ES-I3 (cell line): ENCODE data around the gene LSR.
"Not testable (repeated sequence)": the region's sequence is repeated elsewhere in the genome, so short reads cannot be mapped to it uniquely, and the experiment has no call there.

ENCODE experiments used
- H3K36me3 ChIP-seq: 2 replicates; pipeline ENCODE4 v1.6.1; 2013; ENCODE audit warnings: mild to moderate bottlenecking, low read length, control low read depth, moderate library complexity; ENCODE audit not compliant: insufficient read depth
- H3K4me1 ChIP-seq: 2 replicates; pipeline ENCODE4 v1.6.1; 2013; ENCODE audit warnings: mild to moderate bottlenecking, control low read depth, low read length; ENCODE audit not compliant: insufficient read depth
- H3K9ac ChIP-seq: 2 replicates; pipeline ENCODE4 v1.6.1; 2013; ENCODE audit warnings: low read depth, mild to moderate bottlenecking, low read length, moderate library complexity
- H3K9me3 ChIP-seq: 2 replicates; pipeline ENCODE4 v1.6.1; 2013; ENCODE audit warnings: mild to moderate bottlenecking, low read length, moderate library complexity; ENCODE audit not compliant: control insufficient read depth, insufficient read depth

The LSR gene

DNA sequence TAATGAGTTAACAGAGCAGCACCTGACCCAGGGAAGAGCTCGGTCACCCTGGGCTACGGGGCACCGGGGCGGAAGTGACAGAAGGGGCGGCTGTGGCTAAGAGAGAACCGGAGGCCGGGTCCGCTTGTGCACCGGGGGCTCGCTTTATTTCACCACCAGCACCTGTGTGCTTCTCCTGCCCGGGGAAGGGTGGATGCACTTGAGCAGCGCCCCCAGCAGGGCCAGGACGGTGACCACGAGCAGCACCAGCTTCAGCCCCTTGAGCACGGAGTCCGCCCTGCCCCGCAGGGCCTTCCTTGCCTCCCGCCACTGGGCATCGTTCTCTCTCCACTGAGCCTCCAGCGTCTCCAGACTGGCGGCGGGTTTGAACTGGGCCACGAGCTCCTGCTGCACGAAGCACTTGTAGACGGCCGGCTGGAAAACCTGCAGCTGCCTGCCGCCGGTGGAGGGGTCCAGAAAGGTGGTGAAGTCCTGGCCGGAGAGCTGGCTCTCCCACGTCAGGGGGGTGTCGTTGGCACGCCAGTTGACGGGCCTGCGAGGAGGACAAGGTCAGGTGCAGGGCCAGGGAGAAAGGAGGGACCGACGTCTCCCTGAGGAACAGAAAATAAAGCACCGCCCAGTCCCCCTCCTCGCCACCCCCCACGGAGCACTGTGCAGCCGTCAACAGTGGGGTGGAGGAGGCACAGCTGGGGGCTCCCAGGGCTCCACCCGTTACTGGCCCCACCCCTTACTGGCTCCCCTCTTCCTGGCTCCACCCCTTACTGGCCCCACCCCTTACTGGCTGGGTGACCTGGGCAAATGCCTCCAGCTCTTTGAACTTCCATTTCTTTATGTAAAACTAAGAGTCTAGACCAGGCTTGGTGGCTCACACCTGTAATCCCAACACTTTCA is 23.9 kb upstream of the LSR start:
- no peaks in the 10 kb centered on the region for H3K9me3 ChIP-seq
- H3K9ac ChIP-seq: peak overlapping the region; percentile 55; the same call in 1 of the 2 replicates
- H3K36me3 ChIP-seq: no peaks in the 10 kb centered on the region; the same call in 1 of the 2 replicates
- H3K4me1 ChIP-seq: peaks cover 5% of the 10 kb centered on the region

DNA sequence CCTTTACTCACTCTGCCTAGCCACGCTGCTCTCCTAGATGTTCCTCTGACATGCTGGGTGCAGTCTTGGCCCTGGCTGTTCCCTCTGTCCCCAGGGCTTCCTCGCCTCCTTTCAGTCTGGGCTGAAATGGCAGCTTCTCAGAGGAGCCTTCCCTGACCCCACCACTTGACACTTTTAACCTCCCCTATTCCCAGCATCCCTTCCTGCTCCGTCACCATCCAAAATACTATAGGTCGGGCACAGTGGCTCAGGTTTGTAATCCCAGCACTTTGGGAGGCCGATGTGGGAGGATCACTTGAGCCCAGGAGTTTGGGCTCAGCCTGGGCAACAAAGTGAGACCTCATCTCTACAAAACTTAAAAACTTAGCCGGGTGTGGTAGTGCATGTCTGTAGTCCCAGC is 22.9 kb upstream of the LSR start:
- Histone ChIP-seq H3K4me1 (peaks cover 5% of the 10 kb centered on the region), H3K9me3 (no peaks in the 10 kb centered on the region), H3K9ac (no peak overlapping the region), H3K36me3 (no peaks in the 10 kb centered on the region; the same call in 1 of the 2 replicates)

DNA sequence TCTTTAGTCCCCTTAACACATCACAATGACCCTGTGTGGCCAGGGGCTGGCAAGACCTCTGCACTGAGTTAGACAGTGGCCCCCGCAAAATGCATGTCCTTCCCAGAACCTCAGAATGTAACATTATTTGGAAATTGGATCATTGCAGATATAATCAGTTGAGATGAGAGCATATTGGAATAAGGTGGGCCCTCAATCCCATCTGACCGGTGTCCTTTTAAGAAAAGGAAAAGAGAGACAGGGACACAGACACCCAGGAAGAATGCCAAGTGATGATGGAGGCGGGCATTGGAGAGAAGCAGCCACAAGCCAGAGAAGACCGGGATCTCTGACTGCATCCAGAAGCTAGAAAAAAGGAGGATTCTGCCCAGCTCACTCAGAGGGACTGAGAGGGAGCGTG is 22.1 kb upstream of the LSR start:
- Histone ChIP-seq H3K36me3 (no peaks in the 10 kb centered on the region; the same call in 1 of the 2 replicates), H3K9ac (no peak overlapping the region), H3K4me1 (peaks cover 5% of the 10 kb centered on the region), H3K9me3 (no peaks in the 10 kb centered on the region)

DNA sequence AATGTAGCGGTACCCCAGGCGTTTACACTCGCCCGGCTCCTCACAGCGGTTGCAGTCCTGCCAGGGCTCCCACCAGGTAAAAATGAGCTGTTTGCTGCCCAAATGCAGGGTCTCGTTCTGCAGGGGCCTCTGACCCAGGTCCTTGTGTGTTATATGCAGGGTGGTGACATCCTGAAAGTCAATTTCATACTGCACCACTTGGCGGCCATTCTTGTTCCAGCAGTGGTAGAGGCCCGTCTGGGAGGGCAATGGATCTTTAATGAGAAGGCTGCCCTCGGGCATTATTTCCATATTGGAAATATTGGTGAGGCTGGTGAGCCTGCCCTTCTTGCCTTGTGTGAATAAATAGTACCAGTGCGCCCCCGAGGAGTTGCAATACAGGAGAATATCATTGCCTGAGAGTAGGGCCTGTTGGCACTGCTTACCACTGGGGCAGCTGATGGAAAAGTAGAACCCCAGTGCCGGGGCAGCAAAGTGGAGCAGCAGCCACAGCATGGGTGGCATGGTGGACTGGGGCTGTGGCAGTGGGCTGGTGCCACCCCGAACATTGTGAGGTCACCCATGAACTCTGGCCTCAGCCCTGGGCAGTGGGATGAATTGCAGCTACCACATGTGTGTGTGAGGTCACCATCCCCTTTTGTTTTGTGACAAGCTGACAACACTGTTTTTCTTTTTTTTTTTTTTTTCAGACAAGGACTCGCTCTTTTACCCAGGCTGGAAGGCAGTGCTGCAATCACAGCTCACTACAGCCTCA is 20.4 kb upstream of the LSR start, which contains the start of gene FAM187B:
TSS of gene FAM187B (minus strand) at position 563 of the 754 bp plus-strand sequence. CDS start at position 504, 59 bp downstream.
- no peaks in the 10 kb centered on the region for H3K36me3 ChIP-seq
- no peak within 1 kb of the TSS for H3K9ac ChIP-seq

DNA sequence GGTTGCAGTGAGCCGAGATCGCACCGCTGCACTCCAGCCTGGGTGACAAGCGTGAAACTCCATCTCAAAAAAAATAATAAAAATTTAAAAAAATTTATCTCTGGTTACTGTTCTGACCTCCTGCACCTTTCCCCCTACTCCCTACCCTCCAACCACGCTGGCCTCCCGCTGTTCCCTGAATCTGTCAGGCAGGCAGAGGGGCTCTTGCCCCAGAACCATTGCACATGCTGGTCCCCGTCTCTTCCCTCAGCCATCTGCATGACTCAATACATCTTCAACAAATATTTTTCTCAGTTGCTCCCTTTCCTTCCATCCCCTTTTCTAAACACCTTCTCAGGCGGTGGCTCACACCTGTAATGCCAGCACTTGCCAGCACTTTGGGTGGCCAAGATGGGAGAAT is 19.2 kb upstream of the LSR start:
- Histone ChIP-seq H3K36me3 (no peaks in the 10 kb centered on the region), H3K4me1 (peaks cover 5% of the 10 kb centered on the region), H3K9me3 (no peaks in the 10 kb centered on the region), H3K9ac (no peak overlapping the region)

More for the DNA sequence above, 20.4 kb upstream of the LSR start, which contains the start of gene FAM187B:
- Histone ChIP-seq H3K4me1 (peaks cover 5% of the 10 kb centered on the region), H3K9me3 (no peaks in the 10 kb centered on the region)

DNA sequence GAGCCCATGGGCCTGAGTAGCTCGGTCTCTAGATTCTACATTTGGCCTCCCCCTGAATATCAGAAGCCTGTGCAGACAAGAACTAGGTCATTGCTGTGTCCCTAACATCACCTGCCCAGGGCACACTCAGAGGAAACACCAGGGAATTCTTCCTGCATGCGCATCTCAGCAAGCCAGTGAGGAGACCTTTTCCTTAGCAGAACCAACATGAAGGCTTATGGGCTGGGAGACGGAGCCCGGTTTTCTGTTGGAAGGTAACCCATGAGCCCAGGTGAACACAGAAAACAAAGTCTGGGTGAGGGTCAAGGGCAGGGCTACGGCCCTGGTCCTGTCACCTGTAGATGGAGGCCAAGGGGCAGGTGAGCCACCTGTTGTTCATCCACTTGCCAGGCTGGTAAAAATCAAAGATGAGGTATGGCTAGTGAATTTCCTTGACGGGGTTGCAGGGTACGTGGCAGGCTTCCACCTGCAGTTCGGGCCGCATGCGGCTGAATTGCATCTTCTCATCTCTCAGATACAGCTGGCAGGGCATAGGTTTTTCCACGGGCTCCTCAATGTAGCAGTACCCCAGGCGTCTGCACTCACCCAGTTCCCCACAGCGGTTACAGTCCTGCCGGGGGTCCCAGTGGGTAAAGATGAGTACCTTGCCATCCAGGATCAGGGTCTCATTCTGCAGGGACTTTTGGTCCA is 16.7 kb upstream of the LSR start:
- Histone ChIP-seq H3K4me1 (no peaks in the 10 kb centered on the region), H3K9me3 (no peaks in the 10 kb centered on the region), H3K36me3 (no peaks in the 10 kb centered on the region), H3K9ac (no peak overlapping the region)

DNA sequence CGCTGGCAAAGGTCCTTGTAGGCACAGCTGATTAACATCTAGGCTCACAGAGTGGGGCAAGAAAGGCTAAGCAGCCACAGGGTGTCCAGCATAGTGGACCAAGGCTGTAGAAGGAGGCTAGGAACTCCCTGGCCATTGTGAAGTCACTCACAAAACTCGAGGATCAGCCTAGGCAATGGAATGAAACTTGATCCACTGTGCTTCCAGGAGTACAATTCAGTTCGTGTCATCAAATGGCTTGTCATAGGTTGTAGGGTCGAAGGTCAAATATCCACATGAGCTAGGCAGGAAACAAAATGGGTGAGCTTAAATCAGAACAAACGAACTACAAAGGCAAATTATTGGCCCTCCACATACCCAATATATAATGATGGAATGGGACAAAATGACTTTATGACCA is 15.9 kb upstream of the LSR start:
- H3K36me3 ChIP-seq: no peaks in the 10 kb centered on the region
- H3K4me1 ChIP-seq: no peaks in the 10 kb centered on the region
- no peaks in the 10 kb centered on the region for H3K9me3 ChIP-seq
- H3K9ac ChIP-seq: no peak overlapping the region

DNA sequence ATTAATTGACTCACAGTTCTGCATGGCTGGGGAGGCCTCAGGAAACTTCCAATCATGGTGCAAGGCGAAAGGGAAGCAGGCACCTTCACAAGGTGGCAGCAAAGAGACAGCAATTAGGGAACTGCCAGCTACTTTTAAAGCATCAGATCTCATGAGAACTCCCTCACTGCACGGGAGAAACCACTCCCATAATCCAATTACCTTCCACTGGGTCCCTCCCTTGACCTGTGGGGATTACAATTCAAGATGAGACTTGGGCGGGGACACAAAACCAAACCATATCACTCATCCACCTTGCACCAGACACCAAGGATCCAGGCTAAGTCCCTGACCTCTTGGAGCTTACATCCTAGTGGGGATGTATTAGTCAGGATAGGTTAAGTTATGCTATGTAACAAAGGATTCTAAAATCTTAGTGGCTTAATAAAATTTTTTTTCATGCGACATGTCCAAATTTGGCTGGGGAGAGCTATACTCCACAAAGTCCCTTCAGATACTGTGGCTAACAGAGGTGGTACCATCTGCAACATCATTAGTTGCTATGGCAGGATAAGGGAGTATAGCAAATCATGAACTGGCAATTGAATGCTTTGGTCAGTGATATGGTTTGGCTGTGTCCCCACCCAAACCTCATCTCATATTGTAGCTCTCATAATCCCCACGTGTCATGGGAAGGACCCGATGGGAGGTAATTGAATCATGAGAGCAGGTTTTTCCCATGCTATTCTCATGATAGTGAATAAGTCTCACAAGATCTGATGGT is 12.0 kb upstream of the LSR start:
- H3K9me3 ChIP-seq: no peaks in the 10 kb centered on the region
- no peaks in the 10 kb centered on the region for H3K4me1 ChIP-seq
- no peak overlapping the region for H3K9ac ChIP-seq
- H3K36me3 ChIP-seq: no peaks in the 10 kb centered on the region

DNA sequence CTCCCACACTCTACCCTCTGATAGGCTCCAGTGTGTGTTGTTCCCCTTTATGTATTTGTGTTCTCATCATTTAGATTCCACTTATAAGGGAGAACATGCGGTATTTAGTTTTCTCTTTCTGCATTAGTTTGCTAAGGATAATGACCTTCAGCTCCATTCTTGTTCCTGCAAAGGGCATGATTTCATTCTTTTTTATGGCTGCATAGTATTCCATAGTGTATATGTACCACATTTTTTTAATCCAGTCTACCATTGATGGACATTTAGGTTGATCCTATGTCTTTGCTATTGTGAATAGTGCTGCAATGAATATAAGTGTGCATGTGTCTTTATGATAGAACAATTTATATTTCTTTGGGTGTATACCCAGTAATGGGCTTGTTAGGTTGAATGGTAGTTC is 9.2 kb upstream of the LSR start:
- H3K36me3 ChIP-seq, H3K4me1 ChIP-seq, H3K9me3 ChIP-seq, H3K9ac ChIP-seq: not testable (repeated sequence)

DNA sequence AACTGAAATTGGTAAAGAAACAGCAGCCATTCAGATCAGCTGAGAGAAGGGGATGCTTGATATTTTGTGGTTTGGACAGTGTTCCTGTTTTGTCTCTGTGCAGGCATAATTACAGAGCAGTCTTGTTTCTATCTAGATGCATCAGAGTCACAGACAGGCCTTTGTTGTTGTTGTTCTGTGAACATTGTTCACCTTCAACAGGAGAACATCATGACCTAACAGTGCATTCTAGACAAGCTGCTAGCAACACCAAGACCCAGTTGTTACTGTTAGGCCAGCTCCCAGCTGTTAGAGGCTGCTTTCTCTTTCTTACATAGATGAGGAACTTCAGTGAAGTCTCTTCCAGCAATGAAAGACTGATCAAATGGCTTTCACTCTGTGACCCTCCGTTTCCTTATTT is 8.5 kb upstream of the LSR start:
- Histone ChIP-seq H3K4me1 (no peaks in the 10 kb centered on the region), H3K9me3 (peaks cover 3% of the 10 kb centered on the region; the same call in 1 of the 2 replicates), H3K36me3 (no peaks in the 10 kb centered on the region), H3K9ac (no peak overlapping the region)

DNA sequence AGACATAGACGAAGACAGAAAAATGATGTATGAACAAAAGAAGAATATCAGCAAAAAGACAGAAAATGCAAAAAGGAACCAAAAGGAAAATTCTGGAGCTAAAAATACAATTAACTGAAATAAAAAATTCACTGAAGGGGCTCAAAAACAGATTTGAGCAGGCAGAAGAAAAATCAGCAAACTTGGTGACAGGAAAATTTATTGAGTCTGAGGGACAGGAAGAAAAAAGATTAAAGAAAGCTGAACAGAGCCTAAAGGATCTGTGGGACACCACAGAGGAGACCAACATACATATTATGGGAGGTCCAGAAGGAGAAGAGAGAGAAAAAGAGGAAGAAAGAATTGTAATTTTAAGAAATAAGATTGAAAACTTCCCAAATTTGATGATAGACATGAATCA is 7.4 kb upstream of the LSR start:
- H3K36me3 ChIP-seq: no peaks in the 10 kb centered on the region
- H3K4me1 ChIP-seq: no peaks in the 10 kb centered on the region
- H3K9ac ChIP-seq: no peak overlapping the region
- peaks cover 3% of the 10 kb centered on the region; the same call in 1 of the 2 replicates for H3K9me3 ChIP-seq

DNA sequence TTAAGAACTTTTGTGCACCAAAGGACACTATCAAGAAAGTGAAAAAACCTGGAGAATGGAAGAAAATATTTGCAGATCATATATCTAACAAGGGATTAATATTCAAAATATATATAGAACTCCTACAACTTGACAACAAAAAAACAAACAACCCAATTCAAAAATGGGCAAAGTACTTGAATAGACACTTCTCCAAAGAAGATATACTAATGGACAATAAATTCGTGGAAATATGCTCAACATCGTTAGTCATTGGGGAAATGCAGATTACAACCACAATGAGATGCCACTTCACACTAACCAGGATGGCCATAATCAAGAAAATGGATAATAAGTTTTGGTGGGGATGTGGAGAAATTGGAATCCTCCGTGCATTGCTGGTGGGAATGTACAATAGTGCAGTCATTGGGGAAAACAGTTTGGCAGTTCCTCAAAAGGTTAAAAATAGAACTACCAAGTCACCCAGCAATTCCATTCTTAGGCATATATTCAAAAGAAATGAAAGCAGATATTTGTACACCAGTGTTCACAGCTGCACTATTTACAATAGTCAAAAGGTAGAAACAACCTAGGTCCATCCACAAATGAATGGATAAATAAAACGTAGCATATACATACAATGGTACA is 2.2 kb upstream of the LSR start:
- Histone ChIP-seq H3K9me3 (peaks cover 3% of the 10 kb centered on the region; the same call in 1 of the 2 replicates), H3K4me1 (0 out of 2 replicates have a peak, but pooled peaks cover 2% of the 10 kb centered on the region), H3K9ac (no peak overlapping the region), H3K36me3 (peaks cover 7% of the 10 kb centered on the region; the same call in 1 of the 2 replicates)

DNA sequence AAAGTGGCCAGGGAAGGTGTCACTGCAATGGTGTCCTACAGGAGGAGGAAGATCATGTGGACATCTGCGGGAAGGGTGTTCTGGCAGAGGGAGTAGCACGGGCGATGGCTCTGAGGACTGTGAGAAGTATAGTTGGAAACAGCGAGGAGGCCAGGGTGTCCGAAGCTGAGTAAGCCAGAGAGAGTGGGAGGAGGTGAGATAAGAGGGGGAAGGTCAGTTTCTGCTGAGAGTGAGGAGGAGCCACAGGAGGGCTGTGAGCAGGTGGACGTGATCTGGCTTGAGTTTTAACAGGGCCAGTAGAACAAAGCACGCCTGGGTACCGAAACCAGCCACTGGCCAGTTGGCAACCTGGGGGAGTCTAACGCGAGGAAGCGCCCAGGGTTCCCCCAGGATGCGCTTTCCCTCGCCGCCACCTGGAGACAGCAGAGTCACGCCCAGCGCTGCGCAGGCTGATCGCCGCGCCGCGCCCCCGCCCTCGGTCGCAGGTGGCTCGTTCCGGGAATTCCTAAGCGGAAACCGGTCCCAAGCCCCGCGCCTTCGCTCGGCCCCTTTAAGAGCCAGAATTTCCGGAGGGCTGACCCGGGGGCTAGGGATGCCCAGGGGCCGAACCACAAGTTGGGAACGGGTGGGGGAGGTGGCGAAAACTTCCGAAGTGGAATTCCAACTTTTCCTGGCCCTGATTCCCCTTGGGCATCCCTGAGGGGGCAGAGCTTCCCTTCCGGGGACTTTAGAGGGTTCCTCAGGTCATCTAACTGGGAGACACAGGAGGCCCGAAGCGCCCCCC is 1.1 kb upstream of the LSR start:
- peaks cover 3% of the 10 kb centered on the region; the same call in 1 of the 2 replicates for H3K9me3 ChIP-seq
- H3K36me3 ChIP-seq: peaks cover 9% of the 10 kb centered on the region
- H3K4me1 ChIP-seq: 0 out of 2 replicates have a peak, but pooled peaks cover 2% of the 10 kb centered on the region
- peak overlapping the region; percentile 89 for H3K9ac ChIP-seq
